ENCODE data around the gene SESN1.

The SESN1 gene

GRCh38 chr6:109024368-109024767, 70.3 kb downstream of the SESN1 start:
- no peak for DNase-seq

GRCh38 chr6:109023356-109023925, 71.2 kb downstream of the SESN1 start:
- no peak for DNase-seq

- DNase-seq = no peak
These were observed 72.8 kb downstream of the SESN1 start for GRCh38 chr6:109021870-109022269.

- no peak for DNase-seq
These were observed 74.7 kb downstream of the SESN1 start for GRCh38 chr6:109019911-109020310.

- no peak for DNase-seq
These were observed 79.5 kb downstream of the SESN1 start for GRCh38 chr6:109015176-109015575.

DNA sequence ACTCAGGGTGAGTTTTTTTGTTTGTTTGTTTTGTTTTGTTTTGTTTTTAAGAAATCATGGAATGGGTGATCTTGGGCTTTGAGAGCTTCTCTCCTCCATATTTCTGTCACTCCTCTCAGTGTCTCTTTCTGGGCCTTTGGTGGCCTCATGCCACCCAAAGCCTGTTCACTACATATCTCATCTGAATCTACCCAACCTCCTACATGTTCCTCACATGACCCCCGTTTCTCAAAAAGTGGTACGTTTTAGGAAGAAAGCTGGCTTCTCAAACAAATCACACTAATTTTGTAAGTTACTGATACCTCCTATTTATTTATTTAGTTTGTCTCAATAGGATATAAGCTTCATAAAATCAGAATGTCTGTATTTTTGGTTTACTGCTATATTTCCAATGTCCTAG, 80.0 kb downstream of the SESN1 start:
- DNase-seq = no peak

GRCh38 chr6:109013656-109014305, 80.9 kb downstream of the SESN1 start:
- DNase-seq = no peak

GRCh38 chr6:109010705-109011102, 83.9 kb downstream of the SESN1 start:
- DNase-seq = peak; percentile 36

DNA sequence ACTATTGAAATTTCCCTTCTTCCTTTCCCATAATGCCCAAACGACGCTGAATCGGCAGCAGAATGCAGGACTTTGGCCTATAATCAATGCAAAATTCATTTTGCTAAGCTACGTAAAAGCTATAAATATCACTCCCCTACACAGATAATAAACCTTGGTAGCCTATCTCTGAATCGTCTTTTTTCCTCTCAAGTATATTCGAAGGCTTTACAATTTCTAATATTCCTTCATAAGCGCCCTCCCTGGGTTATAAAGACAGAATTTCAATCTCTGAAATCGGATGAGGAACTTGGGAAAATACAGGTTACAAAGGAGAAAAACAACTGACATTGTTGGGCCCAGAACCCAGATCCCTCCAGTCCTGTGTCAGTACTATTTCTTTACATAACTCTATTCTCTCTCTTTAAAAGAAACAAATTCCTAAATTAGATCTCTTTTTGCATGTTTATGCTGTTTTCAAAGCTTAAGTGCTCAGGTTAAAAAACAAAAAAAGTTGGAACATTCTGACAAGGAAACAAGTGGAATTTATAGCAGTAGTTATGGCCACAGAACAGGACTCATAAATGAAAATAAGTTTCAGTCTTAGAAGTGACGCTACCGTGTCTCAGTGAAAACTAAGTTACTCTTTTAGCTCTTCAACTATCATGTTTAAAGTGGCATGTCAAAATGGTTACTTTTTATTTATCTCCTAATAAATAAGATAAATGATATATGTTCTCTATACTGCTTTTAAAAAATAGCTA, 84.5 kb downstream of the SESN1 start:
- no peak for DNase-seq

DNA sequence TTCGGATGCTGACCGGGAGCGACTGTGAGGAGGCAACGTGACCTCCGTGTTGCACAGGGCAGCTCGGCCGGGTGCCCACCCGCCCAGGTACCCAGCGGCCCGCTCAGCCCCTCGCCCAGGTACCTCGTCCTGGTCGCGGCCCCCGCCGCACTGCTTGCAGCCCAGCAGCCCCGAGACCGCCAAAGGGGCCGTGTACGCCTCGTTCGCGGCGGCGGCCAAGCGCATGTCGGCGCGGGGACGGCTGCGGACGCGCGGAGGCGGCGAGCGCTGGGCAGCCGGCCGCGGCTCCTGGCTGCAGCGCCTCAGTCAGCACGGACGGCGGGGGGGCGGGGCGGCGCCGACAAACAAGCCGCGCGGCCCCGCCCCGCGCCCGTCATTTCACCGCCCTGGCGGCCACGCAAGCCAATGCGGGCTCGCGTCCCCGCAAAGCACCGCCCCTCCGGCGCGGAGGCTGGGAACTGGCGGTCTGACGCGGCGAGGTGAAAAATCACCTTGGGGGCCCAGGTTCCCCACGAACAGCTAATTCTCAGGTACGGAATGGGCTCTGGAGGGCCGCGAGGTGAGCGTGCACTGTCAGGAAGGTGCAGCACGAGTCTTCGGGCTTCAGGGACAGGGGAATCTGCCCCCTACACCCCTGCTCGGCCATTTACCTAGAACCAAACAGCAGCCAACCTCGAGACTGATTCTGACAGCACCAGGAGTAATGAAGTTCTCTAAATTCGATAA, 85.2 kb downstream of the SESN1 start:
- peak; percentile 67 for DNase-seq

DNA sequence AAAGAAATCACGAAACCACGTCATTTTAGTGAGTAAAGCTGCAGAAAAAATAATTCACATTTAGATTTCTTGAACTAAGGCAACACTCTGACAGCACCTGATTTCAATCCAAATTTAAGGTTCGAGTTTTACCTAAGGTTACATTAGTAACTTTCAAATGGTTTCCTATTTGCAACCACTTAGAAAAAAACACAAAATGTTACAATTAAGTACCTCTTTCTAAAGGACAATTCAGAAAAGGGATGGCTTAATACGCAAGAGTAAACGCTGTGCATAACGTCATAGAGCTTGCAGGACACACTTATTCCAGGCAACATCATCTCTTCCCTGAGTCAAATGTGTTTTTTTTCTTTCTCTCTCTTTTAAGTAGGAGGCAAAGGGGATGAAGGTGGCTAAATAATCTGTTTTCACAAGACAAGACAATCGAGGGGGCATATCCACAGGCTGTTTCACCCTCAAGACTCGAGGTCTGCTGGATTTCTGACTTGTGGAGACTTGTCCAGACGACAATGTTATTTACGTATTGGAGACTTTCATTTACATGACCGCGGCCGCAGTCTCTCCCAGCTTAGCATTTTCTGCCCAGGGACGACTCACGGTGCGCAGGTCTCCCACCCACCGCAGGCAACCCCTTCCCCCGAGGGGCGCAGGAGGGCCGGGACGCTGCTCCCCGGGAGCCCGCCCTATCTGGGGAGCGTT, 86.0 kb downstream of the SESN1 start:
- DNase-seq = peak; percentile 46

- DNase-seq = no peak
These were observed 86.6 kb downstream of the SESN1 start for GRCh38 chr6:109008054-109008453.

GRCh38 chr6:109007521-109007920, 87.1 kb downstream of the SESN1 start:
- DNase-seq = no peak

DNA sequence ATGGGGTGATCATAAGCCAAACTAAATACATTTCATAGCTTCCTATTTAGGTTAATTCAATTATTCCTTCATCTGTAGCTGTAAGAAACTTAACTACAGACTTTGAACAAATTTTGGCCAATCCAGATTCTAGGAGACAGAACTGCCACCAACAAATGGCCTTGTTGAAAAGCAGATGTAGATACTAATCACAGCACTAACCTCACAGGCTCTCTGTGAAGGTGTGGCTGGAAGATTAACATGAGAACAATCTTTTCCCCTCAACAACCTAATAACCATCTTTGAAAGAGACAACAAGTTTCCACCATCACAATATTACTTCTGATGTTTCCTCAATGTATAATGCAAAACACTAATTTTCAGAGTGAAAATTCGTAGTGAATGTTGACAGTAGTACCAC, 87.8 kb downstream of the SESN1 start:
- no peak for DNase-seq

DNA sequence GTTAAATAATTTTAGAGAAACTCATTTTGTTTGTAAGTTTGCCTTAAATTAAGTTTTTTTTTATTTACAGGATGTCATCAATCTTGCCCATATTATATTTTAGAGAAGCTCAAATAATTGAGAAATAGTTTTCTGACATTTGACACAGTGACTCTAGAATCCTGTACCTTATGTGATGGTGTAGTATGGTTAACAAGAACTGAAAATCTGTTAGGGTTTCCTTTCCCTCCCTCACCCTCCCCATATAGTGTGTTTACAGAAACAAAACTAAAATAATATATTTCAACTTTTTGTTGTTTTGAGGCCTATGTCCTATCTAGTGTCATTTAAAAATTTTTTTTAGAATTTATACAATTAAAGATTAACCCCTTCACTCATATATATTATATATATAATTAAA, 91.8 kb downstream of the SESN1 start:
- no peak for DNase-seq

DNA sequence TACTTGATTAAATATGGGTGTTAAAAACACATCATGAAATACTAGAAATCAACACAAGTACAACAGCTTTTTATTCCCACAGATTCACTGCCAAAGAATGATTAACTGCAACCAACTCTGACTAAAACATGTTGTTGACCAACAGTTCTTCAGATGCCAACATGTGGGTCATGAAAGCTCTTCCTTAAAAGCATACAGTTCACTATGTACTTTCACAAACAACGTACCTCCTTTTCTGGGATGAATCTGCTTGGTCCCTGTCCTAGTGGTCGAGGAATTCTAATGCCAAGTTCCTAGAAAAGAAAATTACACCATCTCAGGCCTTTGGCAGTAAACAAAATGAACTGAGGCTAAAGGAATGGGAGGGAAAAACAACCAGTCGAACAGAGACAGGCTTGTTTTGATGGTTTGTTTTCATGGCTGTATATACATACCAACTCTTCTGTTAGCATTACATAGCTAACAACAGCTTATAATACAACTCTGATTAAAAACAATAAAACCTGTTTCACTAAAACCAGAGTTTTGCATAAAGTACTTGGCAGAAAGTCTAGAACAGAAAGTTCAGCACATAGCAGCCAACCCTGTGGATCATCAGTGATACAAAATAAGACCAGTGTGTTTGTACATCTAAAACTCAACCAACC, 92.5 kb downstream of the SESN1 start:
- no peak for DNase-seq

DNA sequence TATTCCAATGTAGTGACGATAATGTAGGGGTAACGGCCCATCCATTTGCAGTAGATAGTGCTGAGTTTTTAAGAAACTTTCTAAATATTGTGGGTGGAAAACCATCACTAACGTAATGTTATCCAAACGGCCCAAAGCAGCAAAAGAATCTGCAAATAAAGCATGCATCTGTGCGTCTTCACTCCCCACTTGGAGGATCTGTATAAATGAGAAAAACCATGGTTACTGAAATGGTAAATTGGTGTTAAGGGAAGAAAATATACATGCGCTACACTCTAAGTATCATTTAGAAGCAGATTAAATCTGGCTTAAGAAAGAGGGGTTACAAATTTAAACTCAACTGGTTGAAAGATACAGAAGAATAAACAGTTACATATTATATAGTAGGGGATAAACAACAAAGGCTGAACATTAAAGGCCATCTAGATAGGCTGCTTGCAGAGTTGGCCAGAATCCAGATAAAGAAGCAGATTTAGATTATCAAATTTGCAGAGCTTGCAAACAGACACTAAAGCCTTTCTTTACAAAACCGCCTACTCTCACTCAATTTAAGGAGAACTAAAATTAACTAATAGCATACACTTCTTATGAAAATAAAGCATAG, 93.3 kb downstream of the SESN1 start:
- no peak for DNase-seq

DNA sequence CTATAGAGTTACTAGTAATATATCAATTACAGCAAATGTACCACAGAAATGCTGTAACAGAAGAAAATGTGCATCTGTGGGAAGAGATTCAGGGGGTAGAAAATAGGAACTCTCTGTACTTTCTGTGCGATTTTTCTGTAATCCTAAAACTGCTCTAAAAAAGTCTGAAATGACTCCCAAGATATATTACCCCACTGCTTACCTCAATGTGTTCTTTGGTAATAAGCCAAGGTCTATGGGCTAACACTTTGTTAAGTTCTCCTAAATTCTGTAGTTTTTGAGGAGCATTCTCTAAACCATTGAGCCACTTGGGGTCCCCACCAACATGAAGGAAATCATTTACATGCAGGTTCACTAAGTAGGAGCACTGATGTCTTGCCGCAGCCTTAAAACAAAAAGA, 94.4 kb downstream of the SESN1 start:
- DNase-seq = no peak

- no peak for DNase-seq
These were observed 95.2 kb downstream of the SESN1 start for GRCh38 chr6:108999428-108999827.

GRCh38 chr6:108998485-108998884, 96.2 kb downstream of the SESN1 start:
- DNase-seq = no peak

DNA sequence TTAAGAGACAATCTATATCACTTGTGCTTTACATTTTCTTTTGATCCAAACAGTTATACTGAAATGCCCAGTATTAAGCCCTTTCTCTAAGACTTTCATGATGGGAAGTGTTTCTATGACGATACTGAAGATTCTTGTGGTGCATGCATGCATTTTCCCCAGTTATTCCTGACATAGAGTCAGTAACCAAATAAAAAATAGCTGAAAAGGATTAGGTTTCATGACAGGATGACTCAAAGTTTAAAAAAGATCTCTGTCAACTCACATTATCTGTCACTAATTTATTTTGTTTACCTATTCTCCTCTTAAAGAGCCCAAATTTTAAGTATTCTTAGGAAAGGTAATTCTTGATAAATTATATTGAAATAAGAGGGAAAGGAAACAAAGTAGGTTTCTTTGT, 98.4 kb downstream of the SESN1 start:
- no peak for DNase-seq

- DNase-seq = no peak
These were observed 99.3 kb downstream of the SESN1 start for GRCh38 chr6:108995296-108995695.
